Kidney epithelial cell (primary cell): ENCODE results near the gene ORAI1. TPM values are rescaled to one million over a fixed set of nuclear protein-coding genes. Genes with fewer than 3 reads are reported as not detected.

ENCODE experiments used
- DNase-seq: peaks from one replicate; pipeline ENCODE4 v3.0.0-alpha.2; 2010; ENCODE audit warnings: low read depth
- H3K27me3 ChIP-seq: 2 replicates; pipeline ENCODE4 v1.6.0; 2011; ENCODE audit warnings: low read length; ENCODE audit not compliant: control insufficient read depth, insufficient read depth
- H3K36me3 ChIP-seq: 2 replicates; pipeline ENCODE4 v1.5.1; 2011; ENCODE audit warnings: low read length; ENCODE audit not compliant: control insufficient read depth, insufficient read depth
- H3K4me3 ChIP-seq: 2 replicates; pipeline ENCODE4 v1.5.1; 2011; ENCODE audit warnings: low read depth, mild to moderate bottlenecking, control low read depth, low read length
- total RNA-seq: library from RNA; depleted of rRNA; stranded (reverse); fragments of >200 nt; gene quantifications from 2 replicates; pipeline ENCODE4 v1.2.3, GENCODE V29; 2015
- TF ChIP-seq, protein P1 (sequence below): IDR thresholded peaks from 2 replicates; pipeline ENCODE4 v1.5.1; 2011; ENCODE audit warnings: mild to moderate bottlenecking, moderate library complexity, low read length, control low read depth, inconsistent platforms; ENCODE audit not compliant: insufficient read depth, poor library complexity, severe bottlenecking

The ORAI1 gene
- total RNA-seq, 1 donor from 2014 or later: 11.9 TPM

GRCh38 chr12:121638298-121639202 is 12.2 kb downstream of the ORAI1 start:
- H3K4me3 ChIP-seq: no peak overlapping the region
- no peak for DNase-seq
- H3K27me3 ChIP-seq: no peaks in the 10 kb centered on the region
- TF ChIP-seq, protein P1, sequence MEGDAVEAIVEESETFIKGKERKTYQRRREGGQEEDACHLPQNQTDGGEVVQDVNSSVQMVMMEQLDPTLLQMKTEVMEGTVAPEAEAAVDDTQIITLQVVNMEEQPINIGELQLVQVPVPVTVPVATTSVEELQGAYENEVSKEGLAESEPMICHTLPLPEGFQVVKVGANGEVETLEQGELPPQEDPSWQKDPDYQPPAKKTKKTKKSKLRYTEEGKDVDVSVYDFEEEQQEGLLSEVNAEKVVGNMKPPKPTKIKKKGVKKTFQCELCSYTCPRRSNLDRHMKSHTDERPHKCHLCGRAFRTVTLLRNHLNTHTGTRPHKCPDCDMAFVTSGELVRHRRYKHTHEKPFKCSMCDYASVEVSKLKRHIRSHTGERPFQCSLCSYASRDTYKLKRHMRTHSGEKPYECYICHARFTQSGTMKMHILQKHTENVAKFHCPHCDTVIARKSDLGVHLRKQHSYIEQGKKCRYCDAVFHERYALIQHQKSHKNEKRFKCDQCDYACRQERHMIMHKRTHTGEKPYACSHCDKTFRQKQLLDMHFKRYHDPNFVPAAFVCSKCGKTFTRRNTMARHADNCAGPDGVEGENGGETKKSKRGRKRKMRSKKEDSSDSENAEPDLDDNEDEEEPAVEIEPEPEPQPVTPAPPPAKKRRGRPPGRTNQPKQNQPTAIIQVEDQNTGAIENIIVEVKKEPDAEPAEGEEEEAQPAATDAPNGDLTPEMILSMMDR: no peak
- no peaks in the 10 kb centered on the region for H3K36me3 ChIP-seq

DNA sequence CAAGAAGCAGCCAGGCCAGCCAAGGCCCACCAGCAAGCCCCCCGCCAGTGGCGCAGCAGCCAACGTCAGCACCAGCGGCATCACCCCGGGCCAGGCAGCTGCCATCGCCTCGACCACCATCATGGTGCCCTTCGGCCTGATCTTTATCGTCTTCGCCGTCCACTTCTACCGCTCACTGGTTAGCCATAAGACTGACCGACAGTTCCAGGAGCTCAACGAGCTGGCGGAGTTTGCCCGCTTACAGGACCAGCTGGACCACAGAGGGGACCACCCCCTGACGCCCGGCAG is 15.0 kb downstream of the ORAI1 start:
- TF ChIP-seq, protein P1: no peak
- no peaks in the 10 kb centered on the region for H3K27me3 ChIP-seq
- no peak for DNase-seq
- no peaks in the 10 kb centered on the region for H3K36me3 ChIP-seq
- no peak overlapping the region for H3K4me3 ChIP-seq

DNA sequence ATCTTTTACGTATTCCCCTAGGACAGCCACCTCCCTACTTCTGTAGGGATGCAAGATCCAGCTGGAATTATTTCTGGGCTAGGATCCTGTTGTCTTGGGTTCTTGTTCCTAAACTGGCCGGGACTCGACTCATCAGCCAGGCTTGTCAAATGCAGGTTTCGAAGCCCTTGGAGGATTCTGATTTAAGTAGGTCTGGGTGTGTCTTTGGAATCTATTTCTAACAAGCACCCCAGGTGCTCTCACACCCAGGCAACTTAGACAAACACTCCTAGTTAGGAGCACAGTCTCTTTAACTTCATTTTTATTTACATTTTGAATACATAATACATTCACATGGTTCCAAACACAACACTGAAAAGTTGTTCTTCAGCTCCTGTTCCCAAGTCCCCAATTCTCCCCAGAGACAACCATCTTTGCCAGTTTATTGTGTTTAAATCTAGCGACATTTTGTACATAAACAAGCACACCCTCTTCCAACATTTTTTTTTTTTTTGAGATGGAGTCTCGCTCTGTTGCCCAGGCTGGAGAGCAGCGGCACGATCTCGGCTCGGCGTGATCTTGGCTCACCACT is 22.2 kb downstream of the ORAI1 start:
- TF ChIP-seq, protein P1: no peak
- no peak for DNase-seq
- no peaks in the 10 kb centered on the region for H3K36me3 ChIP-seq
- H3K4me3 ChIP-seq: no peak overlapping the region
- no peaks in the 10 kb centered on the region for H3K27me3 ChIP-seq

DNA sequence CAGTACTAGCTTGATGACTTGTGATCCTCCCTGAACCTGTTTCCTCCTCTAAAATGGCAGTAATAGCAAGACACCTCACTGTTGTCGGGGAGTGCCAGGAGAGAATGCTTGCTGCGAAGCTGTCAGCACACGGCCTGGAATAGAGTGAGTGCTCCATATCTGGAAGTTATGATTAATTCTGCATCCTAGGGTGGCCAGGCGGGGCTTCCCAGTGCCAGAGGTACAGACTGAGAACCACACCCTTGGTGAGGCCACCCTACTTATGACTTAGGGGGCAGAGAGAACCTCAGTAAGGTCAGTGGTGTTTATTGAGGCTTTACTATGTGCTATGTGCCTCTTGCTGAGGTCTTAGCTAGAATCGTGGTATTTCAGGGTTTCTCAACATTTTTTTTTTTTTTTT is 23.0 kb downstream of the ORAI1 start:
- no peak for DNase-seq
- Histone ChIP-seq H3K27me3 (no peaks in the 10 kb centered on the region), H3K36me3 (no peaks in the 10 kb centered on the region), H3K4me3 (no peak overlapping the region)
- TF ChIP-seq, protein P1: no peak

GRCh38 chr12:121649819-121650353 is 23.6 kb downstream of the ORAI1 start:
- H3K27me3 ChIP-seq: no peaks in the 10 kb centered on the region
- no peaks in the 10 kb centered on the region for H3K36me3 ChIP-seq
- H3K4me3 ChIP-seq: no peak overlapping the region
- TF ChIP-seq, protein P1: no peak
- no peak for DNase-seq
